Right cardiac atrium (tissue), 5 donors: ENCODE data around the gene SLCO1A2. TPM values are rescaled to one million over a fixed set of nuclear protein-coding genes. Genes with fewer than 3 reads are reported as not detected.

Source experiments
- polyA plus RNA-seq: library from polyadenylated mRNA; stranded (reverse); fragments of 200-250 nt; gene quantifications from one replicate; pipeline ENCODE4 v1.2.3, GENCODE V29; 2013
- total RNA-seq, 4 donors: library from RNA; stranded (reverse); fragmentation: NEBNext Ultra II Directional; extraction: Animal tissue kit (Norgen Biotek cat#: 25700); gene quantifications; one replicate each; pipeline ENCODE4 v1.2.1, GENCODE V29; 2021
- donor health status: healthy with polysubstance abuse.
- donor health status: DM: no; HTN: yes; CAD: no.
- donor health status: DM: no; HTN: no; CAD: no.
- donor health status: DM: no; HTN: yes; CAD: no; lungs with severe emphysema.
- donor health status: DM: yes; HTN: yes; CAD: no.

SLCO1A2 gene
- total and polyA plus RNA-seq, 5 donors: not detected

Other genes starting within 250 kb of the SLCO1A2 start
- not detected for gene SLCO1B1, start 203.7 kb downstream of the SLCO1A2 start, total RNA-seq
- gene SLCO1B1, start 203.7 kb downstream of the SLCO1A2 start, polyA plus RNA-seq: not detected
- not detected for gene IAPP, start 38.0 kb upstream of the SLCO1A2 start, total RNA-seq
- gene IAPP, start 38.0 kb upstream of the SLCO1A2 start, polyA plus RNA-seq: not detected
- gene PYROXD1, start 102.7 kb upstream of the SLCO1A2 start, total RNA-seq: 10 to 100 TPM; 10.9 to 19.1 (median 14.3) TPM
- 6.7 TPM for gene PYROXD1, start 102.7 kb upstream of the SLCO1A2 start, polyA plus RNA-seq
- 10 to 100 TPM; 18.3 to 21.1 (median 20.3) TPM for gene RECQL, start 166.7 kb upstream of the SLCO1A2 start, total RNA-seq
- gene RECQL, start 166.7 kb upstream of the SLCO1A2 start, polyA plus RNA-seq: 9.2 TPM
- gene GOLT1B, start 166.9 kb upstream of the SLCO1A2 start, total RNA-seq: 10 to 100 TPM; 19.2 to 27.9 (median 22.3) TPM
- gene GOLT1B, start 166.9 kb upstream of the SLCO1A2 start, polyA plus RNA-seq: 16.8 TPM
- 10 to 100 TPM in 1 of 4 donors, 1 to 10 TPM in 3; 3.9 to 11.7 (median 6.9) TPM for gene SPX, start 191.4 kb upstream of the SLCO1A2 start, total RNA-seq
- gene SPX, start 191.4 kb upstream of the SLCO1A2 start, polyA plus RNA-seq: 9.6 TPM